Loucy (cell line): ENCODE measurements around the gene PTH1R.

Experiments
- H2AFZ ChIP-seq: fragments of 200-600 bp; sonication (generic); 2 replicates; pipeline ENCODE4 v1.6.0; 2016; ENCODE audit warnings: antibody characterized with exemption, mild to moderate bottlenecking, low read length, moderate library complexity
- H3F3A ChIP-seq: fragments of 200-600 bp; 2 replicates; pipeline ENCODE4 v1.6.0; 2016; ENCODE audit warnings: antibody characterized with exemption, low read depth, mild to moderate bottlenecking
- H3K27me3 ChIP-seq: fragments of 200-600 bp; sonication (generic); 2 replicates; pipeline ENCODE4 v1.6.1; 2014; ENCODE audit warnings: low read length, mild to moderate bottlenecking; ENCODE audit not compliant: insufficient read depth, poor library complexity, severe bottlenecking
- H3K36me3 ChIP-seq: fragments of 200-600 bp; sonication (generic); 2 replicates; pipeline ENCODE4 v1.6.1; 2016; ENCODE audit warnings: low read length; ENCODE audit not compliant: insufficient read depth
- H3K4me1 ChIP-seq: fragments of 200-600 bp; sonication (generic); 2 replicates; pipeline ENCODE4 v1.5.1; 2014; ENCODE audit warnings: low read length, mild to moderate bottlenecking; ENCODE audit not compliant: insufficient read depth, poor library complexity, severe bottlenecking
- H3K4me2 ChIP-seq: fragments of 200-600 bp; sonication (generic); 2 replicates; pipeline ENCODE4 v1.6.0; 2014; ENCODE audit warnings: antibody characterized with exemption, low read length, low read depth, mild to moderate bottlenecking; ENCODE audit not compliant: poor library complexity, severe bottlenecking
- H3K4me3 ChIP-seq: fragments of 200-600 bp; sonication (generic); 2 replicates; pipeline ENCODE4 v1.5.1; 2014; ENCODE audit warnings: low read length, mild to moderate bottlenecking, mixed read lengths; ENCODE audit not compliant: poor library complexity, severe bottlenecking
- H3K79me2 ChIP-seq: fragments of 200-600 bp; sonication (generic); 2 replicates; pipeline ENCODE4 v1.6.1; 2014; ENCODE audit warnings: low read length; ENCODE audit not compliant: insufficient read depth
- H3K9ac ChIP-seq: fragments of 200-600 bp; sonication (generic); 2 replicates; pipeline ENCODE4 v1.6.0; 2014; ENCODE audit warnings: mild to moderate bottlenecking, low read depth, low read length, moderate library complexity; ENCODE audit not compliant: poor library complexity, severe bottlenecking
- H3K9me2 ChIP-seq: fragments of 200-600 bp; sonication (generic); replicated peaks from 2 replicates; pipeline ENCODE4 v1.6.1; 2016; ENCODE audit warnings: low read depth, low read length, mixed read lengths
- H3K9me3 ChIP-seq: fragments of 200-600 bp; sonication (generic); 2 replicates; pipeline ENCODE4 v1.6.1; 2014; ENCODE audit warnings: mild to moderate bottlenecking, antibody characterized with exemption, low read length, low read depth; ENCODE audit not compliant: insufficient read depth
- H4K20me1 ChIP-seq: fragments of 200-600 bp; sonication (generic); 2 replicates; pipeline ENCODE4 v1.6.0; 2014; ENCODE audit warnings: antibody characterized with exemption, low read length, mild to moderate bottlenecking; ENCODE audit not compliant: insufficient read depth, poor library complexity, severe bottlenecking
- EZH2phosphoT487 ChIP-seq: fragments of 200-600 bp; IDR thresholded peaks from 2 replicates; pipeline ENCODE4 v1.6.1; 2018; ENCODE audit warnings: antibody characterized with exemption, mild to moderate bottlenecking, moderate library complexity, borderline replicate concordance
- TF ChIP-seq, protein P1 (sequence below): fragments of 200-600 bp; sonication (generic); conservative IDR thresholded peaks from 2 replicates; pipeline ENCODE4 v1.5.1; 2014; ENCODE audit warnings: mild to moderate bottlenecking, antibody characterized with exemption, low read length

Gene PTH1R

DNA sequence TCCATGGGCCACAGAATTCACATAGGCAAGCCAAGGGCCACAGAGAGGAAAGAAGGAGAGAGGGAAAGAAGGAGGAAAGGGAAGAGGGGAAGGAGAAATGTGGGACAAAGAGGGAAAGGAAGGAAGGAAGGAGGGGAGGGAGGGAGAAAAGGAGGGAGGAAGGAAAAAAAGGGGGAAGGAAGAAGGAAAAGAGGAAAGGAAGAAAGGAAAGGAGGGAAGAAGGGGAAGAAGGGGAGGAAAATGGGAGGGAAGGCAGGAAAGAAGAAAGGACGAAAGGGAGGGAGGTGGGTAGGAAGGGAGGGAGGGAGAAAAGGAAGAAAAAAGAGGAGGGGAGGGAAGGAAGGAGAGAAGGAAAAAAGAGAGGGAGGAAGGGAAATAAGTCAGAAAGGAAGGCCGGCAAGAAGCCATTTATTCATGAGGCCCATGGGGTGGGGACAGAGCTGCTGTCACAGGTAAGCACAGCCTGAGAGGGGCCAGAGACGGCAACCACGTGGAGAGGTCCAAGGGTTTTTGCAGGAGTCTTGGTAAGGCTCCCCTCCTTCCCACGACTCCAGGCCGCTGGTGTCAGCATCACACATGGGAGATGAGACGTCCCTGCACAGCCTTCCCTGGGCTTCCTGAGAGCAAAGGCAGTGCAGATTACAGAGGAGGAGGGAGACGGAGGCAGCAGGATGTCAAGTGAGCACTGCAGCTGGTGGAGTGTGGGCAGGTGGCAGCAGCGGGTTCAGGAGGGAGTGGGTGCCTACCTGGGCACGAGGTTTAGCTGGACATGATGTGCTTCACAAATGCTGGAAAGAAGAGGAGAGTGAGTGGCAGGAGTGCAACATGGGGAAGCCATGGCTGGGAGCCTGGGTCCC lies 19.8 kb upstream of the PTH1R start:
- Histone ChIP-seq H3K9me2 (no peaks in the 10 kb centered on the region), H3K4me1 (no peaks in the 10 kb centered on the region), H3K9me3 (no peaks in the 10 kb centered on the region), H4K20me1 (no peaks in the 10 kb centered on the region), H3K27me3 (no peaks in the 10 kb centered on the region), H2AFZ (no peak overlapping the region), H3K4me3 (no peak overlapping the region), H3K9ac (no peak overlapping the region), H3K4me2 (no peak overlapping the region), H3K36me3 (no peaks in the 10 kb centered on the region), H3F3A (no peaks in the 10 kb centered on the region), H3K79me2 (no peaks in the 10 kb centered on the region)
- TF ChIP-seq EZH2phosphoT487, result no peak
- TF ChIP-seq, protein P1, sequence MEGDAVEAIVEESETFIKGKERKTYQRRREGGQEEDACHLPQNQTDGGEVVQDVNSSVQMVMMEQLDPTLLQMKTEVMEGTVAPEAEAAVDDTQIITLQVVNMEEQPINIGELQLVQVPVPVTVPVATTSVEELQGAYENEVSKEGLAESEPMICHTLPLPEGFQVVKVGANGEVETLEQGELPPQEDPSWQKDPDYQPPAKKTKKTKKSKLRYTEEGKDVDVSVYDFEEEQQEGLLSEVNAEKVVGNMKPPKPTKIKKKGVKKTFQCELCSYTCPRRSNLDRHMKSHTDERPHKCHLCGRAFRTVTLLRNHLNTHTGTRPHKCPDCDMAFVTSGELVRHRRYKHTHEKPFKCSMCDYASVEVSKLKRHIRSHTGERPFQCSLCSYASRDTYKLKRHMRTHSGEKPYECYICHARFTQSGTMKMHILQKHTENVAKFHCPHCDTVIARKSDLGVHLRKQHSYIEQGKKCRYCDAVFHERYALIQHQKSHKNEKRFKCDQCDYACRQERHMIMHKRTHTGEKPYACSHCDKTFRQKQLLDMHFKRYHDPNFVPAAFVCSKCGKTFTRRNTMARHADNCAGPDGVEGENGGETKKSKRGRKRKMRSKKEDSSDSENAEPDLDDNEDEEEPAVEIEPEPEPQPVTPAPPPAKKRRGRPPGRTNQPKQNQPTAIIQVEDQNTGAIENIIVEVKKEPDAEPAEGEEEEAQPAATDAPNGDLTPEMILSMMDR, result no peak

DNA sequence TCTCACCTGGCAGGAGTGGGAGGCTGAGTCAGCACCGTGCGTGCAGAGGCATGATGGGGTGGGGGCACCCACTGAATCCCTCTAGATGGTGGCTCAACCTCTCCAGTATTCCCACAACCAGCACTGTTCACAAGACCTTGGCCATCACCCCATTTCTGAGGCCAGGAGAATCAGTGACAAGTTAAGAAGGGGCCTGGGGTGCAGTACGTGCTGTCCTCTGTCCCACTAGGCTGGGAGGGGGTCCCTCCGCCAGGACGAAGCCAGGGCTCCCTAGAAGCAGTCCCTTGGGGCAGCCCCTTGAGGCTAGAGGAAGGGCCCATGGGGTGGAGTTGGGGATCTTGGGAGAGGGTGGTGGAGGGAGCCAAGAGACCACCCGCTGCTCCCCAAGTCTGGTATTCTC lies 19.1 kb upstream of the PTH1R start:
- Histone ChIP-seq H3K27me3 (no peaks in the 10 kb centered on the region), H3F3A (no peaks in the 10 kb centered on the region), H3K4me2 (no peak overlapping the region), H3K79me2 (no peaks in the 10 kb centered on the region), H3K9me3 (no peaks in the 10 kb centered on the region), H4K20me1 (no peaks in the 10 kb centered on the region), H3K9ac (no peak overlapping the region), H3K4me1 (no peaks in the 10 kb centered on the region), H3K36me3 (no peaks in the 10 kb centered on the region), H3K4me3 (no peak overlapping the region), H2AFZ (no peak overlapping the region), H3K9me2 (no peaks in the 10 kb centered on the region)
- TF ChIP-seq EZH2phosphoT487, result no peak
- TF ChIP-seq, protein P1, result no peak

DNA sequence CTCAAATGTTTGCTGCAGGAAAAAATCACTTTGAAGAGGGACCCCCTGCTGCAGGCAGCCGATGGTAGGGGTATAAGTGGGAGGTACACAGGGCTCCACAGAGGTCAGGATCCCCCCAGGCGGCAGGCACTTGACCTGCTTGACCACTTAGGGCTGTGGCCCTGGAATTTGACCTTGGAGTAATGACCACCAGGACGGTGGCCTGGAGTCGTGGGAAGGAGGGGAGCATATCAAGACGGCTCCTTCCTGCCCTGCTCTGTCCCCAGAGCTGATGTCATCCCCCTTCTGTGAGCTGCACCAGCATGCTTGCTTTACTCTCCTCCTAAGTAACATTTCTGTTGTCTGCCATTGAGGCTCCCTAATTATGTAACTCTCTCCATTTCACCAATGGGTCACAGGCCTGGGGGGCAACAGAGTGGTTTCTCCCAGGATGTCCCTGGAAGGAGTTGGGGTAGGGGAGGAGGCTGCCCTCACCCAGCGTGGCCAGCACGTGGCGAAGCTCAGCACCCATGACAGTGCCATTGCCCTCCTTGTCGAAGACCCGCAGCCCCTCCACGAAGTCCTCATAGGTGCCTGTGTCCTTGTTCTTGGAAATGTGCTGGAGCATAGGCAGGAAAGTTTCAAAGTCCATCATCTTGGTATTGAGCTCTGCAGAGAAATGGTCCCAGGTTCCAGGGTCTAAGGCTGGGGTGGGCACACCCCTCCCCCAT lies 18.4 kb upstream of the PTH1R start:
- H3F3A ChIP-seq, result no peaks in the 10 kb centered on the region
- TF ChIP-seq, protein P1, result no peak
- TF ChIP-seq EZH2phosphoT487, result no peak
- no peak overlapping the region for H3K9ac ChIP-seq
- H3K4me2 ChIP-seq, result no peak overlapping the region
- H4K20me1 ChIP-seq, result no peaks in the 10 kb centered on the region
- H3K4me3 ChIP-seq, result no peak overlapping the region
- no peaks in the 10 kb centered on the region for H3K9me3 ChIP-seq
- H3K79me2 ChIP-seq, result no peaks in the 10 kb centered on the region
- H3K4me1 ChIP-seq, result no peaks in the 10 kb centered on the region
- H3K9me2 ChIP-seq, result no peaks in the 10 kb centered on the region
- no peaks in the 10 kb centered on the region for H3K36me3 ChIP-seq
- no peak overlapping the region for H2AFZ ChIP-seq
- H3K27me3 ChIP-seq, result no peaks in the 10 kb centered on the region
